ENCODE data around the gene IGSF23. TPM values are rescaled to one million over a fixed set of nuclear protein-coding genes. Genes with fewer than 3 reads are reported as not detected.
"Not testable (repeated sequence)": the region's sequence is repeated elsewhere in the genome, so short reads cannot be mapped to it uniquely, and the experiment has no call there.

The IGSF23 gene
- polyA plus RNA-seq, 3 donors: 0.62 TPM; not detected in 2

DNA sequence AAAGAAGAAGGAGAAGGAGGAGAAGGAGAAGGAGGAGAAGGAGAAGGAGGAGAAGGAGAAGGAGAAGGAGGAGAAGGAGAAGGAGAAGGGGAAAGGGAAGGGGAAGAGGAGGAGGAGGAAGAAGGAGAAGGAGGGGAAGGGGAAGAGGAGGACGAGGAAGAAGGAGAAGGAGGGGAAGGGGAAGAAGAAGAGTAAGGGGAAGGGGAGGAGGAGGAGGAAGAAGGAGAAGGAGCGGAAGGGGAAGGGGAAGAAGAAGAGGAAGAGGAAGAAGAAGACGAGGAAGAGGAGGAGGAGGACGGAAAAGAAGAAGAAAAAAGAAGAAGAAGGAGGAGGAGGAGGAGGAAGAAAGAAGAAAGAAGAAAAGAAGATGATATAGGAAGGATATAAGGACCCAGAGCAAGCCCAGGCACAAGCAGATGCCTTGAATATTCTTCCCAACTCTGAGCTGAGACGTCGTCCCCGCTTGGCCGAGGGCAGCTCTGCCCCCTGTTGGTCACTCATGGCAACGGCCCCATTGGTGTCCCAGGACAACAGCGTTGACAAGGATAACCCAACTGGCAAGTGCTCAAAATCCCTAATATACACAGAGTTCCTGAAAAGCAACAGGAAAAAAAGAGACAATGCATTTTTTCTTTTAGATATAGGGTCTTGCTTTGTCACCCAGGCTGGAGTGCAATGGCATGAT is 30.6 kb upstream of the IGSF23 start:
- H3K27ac ChIP-seq (ENCODE audit: low read depth, low read length): no peak overlapping the region
- 16 to 27% (median 19%) methylated on average over 10 of the region's 10 CpGs for WGBS, 3 donors

DNA sequence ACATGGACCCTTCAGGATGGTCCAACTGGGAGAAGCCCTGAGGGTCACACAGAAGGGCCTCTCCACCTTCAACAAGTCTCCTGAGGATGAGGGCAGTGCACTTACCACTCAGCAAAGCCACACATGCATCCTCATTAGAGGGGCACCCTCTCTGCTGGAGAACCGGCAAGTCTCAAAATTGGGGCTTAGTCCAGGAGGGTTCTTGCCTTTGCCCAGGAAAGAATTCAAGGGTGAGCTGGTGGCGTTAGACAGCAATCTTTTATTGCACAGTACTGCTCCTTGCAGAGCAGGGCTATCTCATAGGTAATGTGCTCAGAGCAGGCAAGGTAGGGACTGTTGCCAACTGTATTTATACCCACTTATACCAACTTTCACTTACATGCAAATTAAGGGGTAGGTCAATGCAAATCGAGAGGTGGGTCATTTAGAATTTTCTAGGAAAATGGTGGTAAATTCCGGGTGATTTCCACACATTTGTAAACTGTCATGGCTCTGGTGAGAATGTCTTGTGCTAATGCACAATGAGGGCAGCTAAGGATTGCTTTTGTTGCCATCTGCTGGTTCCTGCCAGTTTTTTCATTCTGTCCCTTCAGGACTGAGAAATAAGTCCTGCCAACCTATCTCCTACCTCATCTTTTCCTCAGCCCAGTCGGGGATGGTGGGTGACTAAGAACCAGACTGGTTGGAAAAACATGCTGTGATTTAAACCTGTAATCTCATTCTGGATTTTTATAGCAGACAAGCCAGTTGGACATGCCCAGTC is 27.8 kb upstream of the IGSF23 start:
- WGBS, 3 donors: 63 to 86% (median 81%) methylated on average over 5 of the region's 5 CpGs

DNA sequence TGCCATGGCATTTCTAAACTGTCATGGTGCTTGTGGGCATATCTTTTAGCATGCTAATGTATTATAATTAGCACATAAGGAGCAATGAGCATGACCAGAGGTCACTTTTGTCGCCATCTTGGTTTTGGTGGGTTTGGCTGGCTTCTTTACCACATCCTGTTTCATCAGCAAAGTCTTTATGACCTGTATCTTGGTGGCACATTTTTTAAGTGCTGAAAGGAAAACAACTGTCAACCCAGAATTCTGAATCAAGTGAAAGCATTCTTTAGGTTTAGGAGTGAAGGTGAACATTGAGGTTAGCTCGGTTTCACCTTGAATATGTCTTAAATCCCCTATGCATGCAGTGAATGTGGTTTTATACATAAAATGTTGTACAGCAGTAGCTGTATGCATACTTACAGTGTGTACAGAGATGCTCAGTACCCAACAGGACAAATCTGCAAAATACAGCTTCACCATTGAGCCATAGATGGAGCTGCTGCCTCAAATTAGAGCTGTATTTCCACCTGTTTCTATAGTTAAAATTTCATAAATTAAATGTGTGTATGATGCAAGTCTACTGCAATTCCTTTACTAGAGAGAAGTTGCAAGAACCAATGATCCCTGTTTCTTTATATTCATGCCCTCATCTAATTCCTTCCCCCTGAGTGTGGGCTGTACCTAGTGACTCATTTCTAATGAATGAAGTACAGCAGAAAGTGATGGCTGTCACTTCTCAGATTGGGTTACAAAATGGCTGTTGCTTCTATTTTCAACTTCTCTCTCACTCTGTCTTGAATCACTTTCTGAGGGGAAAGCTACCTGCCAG is 25.2 kb upstream of the IGSF23 start:
- no peak overlapping the region for H3K27ac ChIP-seq (ENCODE audit: low read depth, low read length)
- WGBS, 3 donors: 66 to 78% (median 67%) methylated on average over 2 of the region's 2 CpGs

More for the DNA sequence above, 27.8 kb upstream of the IGSF23 start:
- no peak overlapping the region for H3K27ac ChIP-seq (ENCODE audit: low read depth, low read length)

DNA sequence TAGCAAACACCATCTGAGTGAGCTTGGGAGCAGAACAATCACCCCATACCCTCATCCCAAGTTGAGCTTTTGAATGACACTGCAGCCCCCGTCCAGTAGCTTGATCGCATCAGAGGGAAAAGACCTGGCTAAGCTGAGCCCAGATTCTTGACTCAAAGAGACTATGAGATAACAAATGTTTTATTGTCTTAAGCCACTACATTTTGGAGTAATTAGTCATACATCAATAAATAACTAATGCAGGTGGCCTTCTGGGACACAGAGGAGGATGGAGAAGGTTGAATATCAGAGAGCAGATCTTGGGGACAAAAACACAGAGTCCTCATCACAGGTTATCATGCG is 24.6 kb upstream of the IGSF23 start:
- 78 to 94% (median 89%) methylated on average over 3 of the region's 3 CpGs for WGBS, 3 donors
- H3K27ac ChIP-seq (ENCODE audit: low read depth, low read length): no peak overlapping the region

DNA sequence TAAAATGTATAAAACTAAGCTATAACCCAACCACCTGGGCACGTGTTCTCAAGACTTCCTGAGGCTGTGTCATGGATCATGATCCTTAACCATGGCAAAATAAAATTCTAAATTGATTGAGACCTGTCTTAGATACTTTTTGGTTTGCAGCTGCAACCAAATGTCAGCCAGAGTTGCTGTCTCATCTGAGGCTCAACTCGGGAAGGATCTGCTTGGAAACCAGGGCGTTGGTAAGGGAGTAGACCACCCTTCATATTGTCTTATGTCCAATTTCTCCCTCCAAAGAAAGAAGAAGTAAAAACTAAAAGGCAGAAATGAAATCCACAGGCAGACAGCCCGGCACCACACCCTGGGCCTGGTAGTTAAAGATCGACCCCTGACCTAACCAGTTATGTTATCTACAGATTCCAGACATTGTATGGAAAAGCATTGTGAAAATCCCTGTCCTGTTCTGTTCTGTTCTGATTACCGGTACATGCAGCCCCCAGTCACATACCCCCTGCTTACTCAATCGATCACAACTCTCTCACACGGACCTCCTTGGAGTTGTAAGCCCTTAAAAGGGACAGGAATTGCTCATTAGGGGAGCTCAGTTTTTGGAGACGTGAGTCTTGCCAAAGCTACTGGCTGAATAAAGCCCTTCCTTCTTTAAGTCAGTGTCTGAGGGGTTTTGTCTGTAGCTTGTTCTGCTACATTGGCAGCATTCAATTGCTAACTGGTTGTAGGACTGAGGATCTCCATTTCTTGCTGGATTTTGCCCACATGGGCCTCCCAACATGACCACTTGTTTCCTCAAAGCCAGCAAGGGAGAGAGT is 22.9 kb upstream of the IGSF23 start:
- 64 to 77% (median 66%) methylated on average over 9 of the region's 9 CpGs for WGBS, 3 donors
- H3K27ac ChIP-seq (ENCODE audit: low read depth, low read length): no peak overlapping the region

DNA sequence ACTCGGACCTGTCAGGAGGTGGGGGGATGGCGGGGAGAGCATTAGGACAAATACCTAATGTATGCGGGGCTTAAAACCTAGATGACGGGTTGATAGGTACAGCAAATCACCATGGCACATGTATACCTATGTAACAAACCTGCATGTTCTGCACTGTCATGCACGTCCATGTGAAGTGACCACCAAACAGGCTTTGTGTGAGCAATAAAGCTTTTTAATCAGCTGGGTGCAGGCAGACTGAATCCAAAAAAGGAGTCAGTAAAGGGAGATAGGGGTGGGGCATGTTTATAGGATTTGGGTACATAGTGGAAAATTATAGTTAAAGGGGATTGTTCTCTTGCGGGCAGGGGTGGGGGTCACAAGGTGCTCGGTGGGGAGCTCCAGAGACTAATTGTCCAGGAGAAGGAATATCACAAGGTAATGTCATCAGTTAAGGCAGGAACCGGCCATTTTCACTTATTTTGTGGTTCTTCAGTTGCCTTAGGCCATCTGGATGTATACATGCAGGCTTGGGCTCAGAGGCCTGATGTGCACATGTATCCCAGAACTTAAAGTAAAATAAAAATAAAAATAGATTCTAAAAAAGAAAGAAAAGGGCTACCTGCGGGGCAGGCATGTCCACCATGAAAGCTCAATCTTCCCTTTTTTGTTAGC is 21.9 kb upstream of the IGSF23 start:
- H3K27ac ChIP-seq (ENCODE audit: low read depth, low read length): not testable (repeated sequence)
- 86 to 91% (median 89%) methylated on average over 9 of the region's 9 CpGs for WGBS, 3 donors

DNA sequence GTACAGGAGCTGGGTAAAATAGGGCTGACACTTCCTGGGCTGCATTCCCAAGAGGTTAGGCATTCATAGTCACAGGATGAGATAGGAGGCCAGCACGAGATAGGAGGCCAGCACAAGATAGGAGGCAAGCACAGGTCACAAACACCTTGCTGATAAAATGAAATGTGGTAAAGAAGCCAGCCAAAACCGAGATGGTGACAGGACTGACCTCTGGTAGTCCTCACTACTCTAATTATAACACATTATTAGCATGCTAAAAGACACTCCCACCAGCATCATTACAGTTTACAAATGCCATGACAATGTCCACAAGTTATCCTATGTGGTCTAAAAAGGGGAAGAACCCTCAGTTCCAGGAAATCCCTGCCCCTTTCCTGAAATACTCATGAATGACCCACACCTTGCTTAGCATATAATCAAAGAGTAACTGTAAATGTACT is 20.9 kb upstream of the IGSF23 start:
- WGBS, 3 donors: 33 to 74% (median 66%) methylated on average over 2 of the region's 2 CpGs
- H3K27ac ChIP-seq (ENCODE audit: low read depth, low read length): no peak overlapping the region

DNA sequence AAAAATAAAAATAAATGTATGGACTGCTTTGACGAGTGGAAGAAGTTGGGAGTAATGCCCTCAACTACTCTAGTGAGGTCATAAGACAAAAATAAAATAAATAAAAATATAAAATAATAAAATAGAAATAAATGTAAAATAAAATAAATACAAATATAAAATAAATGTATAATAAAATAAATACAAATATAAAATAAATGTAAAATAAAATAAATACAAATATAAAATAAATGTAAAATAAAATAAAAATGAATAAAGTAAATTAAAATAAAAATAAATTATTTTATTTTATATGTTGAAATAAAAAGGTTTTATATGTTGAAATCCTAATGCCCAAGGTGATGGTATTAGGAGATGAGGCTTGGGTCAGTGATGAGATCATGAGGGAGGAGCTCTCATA is 20.1 kb upstream of the IGSF23 start:
- WGBS, 3 donors: 80 to 91% (median 90%) methylated on average over 1 of the region's 1 CpG
- H3K27ac ChIP-seq (ENCODE audit: low read depth, low read length): no peak overlapping the region

DNA sequence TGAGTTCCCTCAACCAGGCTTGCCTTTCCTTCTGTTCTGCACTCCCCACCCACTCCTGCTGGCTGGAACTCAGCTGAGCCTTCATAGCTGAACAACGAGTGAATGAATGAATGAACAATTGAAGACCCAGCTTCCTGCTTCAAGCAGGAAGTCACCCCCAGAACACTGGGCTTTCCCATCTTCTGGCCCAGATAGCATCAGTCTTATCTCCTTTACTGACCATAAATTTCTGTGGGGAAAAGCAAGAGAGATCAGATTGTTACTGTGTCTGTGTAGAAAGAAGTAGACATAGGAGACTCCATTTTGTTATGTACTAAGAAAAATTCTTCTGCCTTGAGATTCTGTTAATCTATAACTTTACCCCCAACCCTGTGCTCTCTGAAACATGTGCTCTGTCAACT is 19.5 kb upstream of the IGSF23 start:
- not testable (repeated sequence) for H3K27ac ChIP-seq (ENCODE audit: low read depth, low read length)
- 12 to 19% (median 17%) methylated on average over 1 of the region's 1 CpG for WGBS, 3 donors

DNA sequence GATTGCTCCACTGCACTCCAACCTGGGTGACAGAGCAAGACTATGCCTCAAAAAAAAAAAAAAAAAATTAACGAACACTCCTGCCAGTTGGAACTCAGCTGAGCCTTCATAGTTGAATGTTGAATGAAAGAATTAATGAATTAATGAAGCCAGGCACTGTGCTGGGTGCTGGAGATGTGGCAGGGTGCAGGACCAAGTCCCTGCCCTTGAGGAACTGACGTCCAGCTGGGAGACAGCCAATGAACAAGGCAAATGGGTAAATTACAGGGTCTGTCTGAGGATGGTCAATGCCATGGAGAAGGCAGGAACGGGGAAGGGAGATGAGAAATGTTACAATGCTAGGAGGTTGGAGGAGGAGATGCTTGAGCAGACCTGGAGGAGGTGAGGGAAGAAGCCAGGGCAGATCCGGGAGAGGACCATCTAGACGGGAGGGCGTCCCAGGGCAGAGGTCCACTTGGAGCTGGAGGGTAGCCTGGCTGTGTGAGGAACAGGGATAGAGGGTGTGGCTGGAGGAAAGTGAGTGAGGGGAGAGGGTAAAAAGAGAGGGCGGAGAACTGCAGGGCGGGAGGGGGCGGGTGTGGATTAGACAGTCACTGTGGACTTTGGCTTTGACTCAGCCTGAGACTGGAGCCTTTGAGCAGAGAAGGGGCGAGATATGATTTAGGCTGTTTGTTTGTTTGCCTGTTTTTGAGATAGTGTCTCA is 16.8 kb upstream of the IGSF23 start:
- H3K27ac ChIP-seq (ENCODE audit: low read depth, low read length): no peak overlapping the region
- 36 to 81% (median 72%) methylated on average over 10 of the region's 10 CpGs for WGBS, 3 donors

DNA sequence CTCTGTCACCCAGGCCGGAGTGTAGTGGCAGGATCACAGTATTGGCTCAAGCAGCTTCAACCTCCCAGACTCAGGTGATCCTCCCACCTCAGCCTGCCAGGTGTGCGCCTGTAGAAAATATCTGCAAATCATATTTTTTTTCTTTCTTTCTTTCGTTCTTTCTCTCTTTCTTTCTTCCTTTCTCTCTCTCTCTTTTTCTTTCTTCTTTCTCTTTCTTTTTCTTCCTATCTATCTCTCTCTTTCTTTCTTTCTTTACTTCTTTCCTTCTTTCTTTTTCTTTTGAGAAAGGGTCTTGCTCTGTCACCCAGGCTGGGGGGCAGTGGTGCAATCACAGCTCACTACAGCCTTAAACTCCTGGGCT is 16.3 kb upstream of the IGSF23 start:
- H3K27ac ChIP-seq (ENCODE audit: low read depth, low read length): no peak overlapping the region
- 33 to 88% (median 65%) methylated on average over 3 of the region's 3 CpGs for WGBS, 3 donors

DNA sequence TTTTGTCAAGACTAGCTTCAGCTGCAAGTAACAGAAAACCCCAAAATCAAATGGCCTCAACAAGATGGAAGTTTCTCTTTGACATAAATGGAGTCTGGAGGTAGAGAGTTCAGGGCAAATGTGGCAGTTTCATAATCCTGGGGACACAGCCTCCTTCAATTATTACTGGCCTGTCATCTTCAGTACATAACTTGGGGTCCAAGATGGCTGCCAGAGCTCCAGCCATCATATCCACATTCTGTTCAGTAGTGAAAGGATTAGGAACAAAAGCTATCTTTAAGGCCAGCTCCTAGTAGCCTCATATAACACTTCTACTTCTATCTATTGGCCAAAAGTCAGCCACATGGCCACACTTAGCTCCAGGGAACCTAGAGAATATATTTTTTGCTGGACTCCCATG is 15.0 kb upstream of the IGSF23 start:
- no peak overlapping the region for H3K27ac ChIP-seq (ENCODE audit: low read depth, low read length)

DNA sequence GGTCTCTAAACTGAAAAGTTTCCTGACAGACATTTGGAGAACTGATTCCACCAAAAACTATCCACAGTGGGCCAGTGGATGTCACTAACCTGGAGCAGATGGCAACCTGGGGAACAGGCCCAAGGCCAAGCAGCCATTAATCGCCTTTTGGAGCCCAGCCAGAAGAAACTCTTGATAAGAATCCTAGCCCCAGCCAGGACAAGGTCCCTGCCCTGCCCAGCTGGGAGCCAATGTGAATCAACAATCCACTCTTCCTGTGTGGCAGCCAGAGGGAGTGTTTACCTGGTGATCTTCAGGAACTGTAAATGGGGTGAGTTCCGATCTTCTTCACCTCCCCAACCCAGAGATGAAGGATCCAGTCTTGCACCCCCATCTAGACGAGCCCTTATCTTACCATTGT is 14.5 kb upstream of the IGSF23 start:
- H3K27ac ChIP-seq (ENCODE audit: low read depth, low read length): no peak overlapping the region
- WGBS, 3 donors: 25 to 80% (median 78%) methylated on average over 3 of the region's 3 CpGs

DNA sequence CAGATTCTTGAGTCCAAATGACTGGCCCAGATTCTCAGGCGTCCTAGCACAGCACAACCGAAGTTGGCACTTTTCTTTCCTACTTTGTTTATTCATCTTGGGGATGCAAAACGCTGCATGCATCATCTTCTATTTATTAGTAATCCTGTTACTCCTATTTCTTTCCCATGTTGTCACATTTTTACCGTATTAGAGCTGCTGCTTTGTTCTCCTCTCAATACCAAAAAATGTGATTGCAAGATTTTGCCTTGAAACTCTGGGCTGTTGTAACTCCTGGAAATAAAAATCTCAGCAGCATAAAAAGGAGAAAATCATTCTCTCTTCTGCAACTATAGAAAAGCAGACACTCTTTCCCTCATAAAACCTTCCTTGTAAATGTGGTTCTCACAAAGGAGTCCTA is 12.9 kb upstream of the IGSF23 start:
- 77 to 86% (median 80%) methylated on average over 4 of the region's 4 CpGs for WGBS, 3 donors

DNA sequence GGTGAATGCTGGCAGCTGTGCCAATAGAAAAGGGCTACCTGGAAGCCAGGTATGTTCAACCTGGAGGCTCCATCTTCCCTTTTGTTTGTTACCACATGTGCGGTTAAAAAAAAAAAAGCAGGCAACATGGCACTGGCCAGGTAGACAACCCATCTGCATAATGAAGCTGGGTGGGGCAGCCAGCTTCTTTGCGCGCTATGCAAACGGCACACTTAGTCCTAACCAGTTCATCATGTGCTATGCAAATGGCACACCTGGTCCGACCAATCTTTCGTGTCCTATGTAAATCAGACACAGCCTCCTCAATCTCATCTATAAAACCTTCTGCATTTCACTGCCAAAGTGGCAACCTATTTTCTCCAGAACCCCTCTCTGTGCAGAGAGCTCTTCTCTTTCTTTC is 11.3 kb upstream of the IGSF23 start:
- H3K27ac ChIP-seq (ENCODE audit: low read depth, low read length): no peak overlapping the region

More for the DNA sequence above, 12.9 kb upstream of the IGSF23 start:
- H3K27ac ChIP-seq (ENCODE audit: low read depth, low read length): no peak overlapping the region

DNA sequence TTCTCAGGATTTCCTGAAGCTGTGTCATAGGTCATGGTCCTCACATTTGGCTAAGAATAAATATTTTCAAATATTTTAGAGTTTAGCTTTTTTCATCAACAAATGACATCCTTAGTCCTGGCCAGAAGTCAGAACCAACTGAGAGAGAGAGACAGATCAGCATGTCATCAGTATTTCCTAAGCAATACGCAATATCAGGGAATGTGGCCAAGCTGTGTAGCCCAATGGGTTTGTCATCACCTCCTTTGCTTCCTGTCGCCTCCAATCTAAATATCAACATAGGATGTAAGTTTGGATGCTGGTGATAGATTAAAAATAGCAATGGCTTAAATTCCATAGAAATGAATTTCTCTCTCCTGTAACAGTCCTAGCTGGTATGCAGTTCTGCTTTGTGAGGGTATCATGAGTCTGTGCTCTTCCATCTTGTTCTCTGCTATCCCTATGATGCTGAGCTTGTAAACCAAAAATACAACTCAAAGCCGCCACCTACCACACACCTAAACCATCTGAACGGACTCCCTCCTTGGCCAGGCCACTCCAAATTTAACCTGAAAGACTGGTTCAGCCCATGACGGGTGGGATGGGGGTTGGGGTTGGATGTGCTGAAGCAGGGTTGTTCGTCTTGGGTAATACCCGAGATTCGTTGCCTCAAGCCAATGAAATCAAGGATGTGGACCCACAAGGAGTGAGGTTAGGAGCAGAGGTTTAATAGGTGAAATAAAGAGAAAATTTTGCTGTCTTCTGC is 10.0 kb upstream of the IGSF23 start:
- H3K27ac ChIP-seq (ENCODE audit: low read depth, low read length): no peak overlapping the region
- WGBS, 3 donors: 70 to 84% (median 73%) methylated on average over 8 of the region's 8 CpGs

More for the DNA sequence above, 11.3 kb upstream of the IGSF23 start:
- 32 to 86% (median 77%) methylated on average over 6 of the region's 6 CpGs for WGBS, 3 donors

DNA sequence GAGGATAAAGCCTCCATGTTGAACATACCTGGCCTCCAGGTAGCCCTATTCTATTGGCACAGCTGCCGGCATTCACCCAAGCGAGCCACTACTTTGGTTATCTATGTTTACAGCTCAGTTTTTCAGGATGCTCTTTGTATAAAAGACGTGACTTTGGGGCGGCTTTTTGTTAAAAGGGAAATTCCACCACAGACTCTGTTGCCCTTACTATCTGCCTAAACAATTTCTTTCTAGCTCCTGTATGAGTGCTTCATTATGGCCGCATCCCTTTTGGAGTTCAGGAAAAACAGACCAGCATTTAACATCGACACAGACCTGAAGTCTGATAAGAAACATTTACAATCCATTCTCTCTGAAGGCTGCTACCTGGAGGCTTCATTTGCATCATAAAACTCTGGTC is 9.1 kb upstream of the IGSF23 start:
- no peak overlapping the region for H3K27ac ChIP-seq (ENCODE audit: low read depth, low read length)
- WGBS, 3 donors: 56 to 67% (median 66%) methylated on average over 6 of the region's 6 CpGs
